HUES64 (cell line): ENCODE results near the gene ASB15.

Experiments
- H3K27ac ChIP-seq: 2 replicates; pipeline ENCODE4 v1.7.0; 2013; ENCODE audit warnings: low read depth, low read length, inconsistent platforms
- H3K27me3 ChIP-seq: 2 replicates; pipeline ENCODE4 v1.6.1; 2013; ENCODE audit warnings: mild to moderate bottlenecking, low read length; ENCODE audit not compliant: insufficient read depth
- H3K36me3 ChIP-seq: 2 replicates; pipeline ENCODE4 v1.6.1; 2013; ENCODE audit warnings: mild to moderate bottlenecking, low read length; ENCODE audit not compliant: insufficient read depth
- H3K4me1 ChIP-seq: 2 replicates; pipeline ENCODE4 v1.6.1; 2013; ENCODE audit warnings: mild to moderate bottlenecking, low read length, moderate library complexity; ENCODE audit not compliant: insufficient read depth
- H3K4me3 ChIP-seq: 2 replicates; pipeline ENCODE4 v1.5.1; 2013; ENCODE audit warnings: mild to moderate bottlenecking, low read length, moderate library complexity
- H3K9ac ChIP-seq: 2 replicates; pipeline ENCODE4 v1.6.1; 2013; ENCODE audit warnings: mild to moderate bottlenecking, low read depth, low read length
- H3K9me3 ChIP-seq: 2 replicates; pipeline ENCODE4 v1.6.1; 2013; ENCODE audit warnings: low read depth, low read length; ENCODE audit not compliant: insufficient read depth
- WGBS: fragments of 150-250, 120-280 bp; methylation state at CpG from one replicate; pipeline ENCODE4 v1.1.7; 2013; ENCODE audit warnings: missing lambda C conversion rate; 5-methylcytosine and 5-hydroxymethylcytosine counted together

ASB15 gene

GRCh38 chr7:123665896-123666295 lies 64.3 kb downstream of the ASB15 start:
- 80% methylated on average over 1 of the region's 1 CpG for WGBS
- no peaks in the 10 kb centered on the region for H3K36me3 ChIP-seq

DNA sequence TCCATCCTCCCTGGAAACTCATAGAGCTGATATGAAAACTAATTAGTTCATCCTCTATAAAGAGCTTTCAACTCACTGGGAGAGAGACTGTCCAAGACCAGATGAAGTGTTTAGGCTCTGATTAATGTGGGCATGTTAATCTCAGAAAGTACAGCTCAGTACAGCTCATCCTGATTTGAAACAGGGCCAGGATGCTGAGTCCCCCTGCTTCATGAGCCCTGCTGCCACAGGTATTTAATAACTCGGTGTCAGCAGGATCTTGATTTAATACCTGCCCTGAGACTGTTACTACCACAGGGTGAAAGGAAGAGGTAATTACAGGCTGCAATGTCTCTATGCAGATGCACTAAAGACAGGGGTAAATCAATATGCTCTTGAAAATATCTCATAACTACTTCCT lies 64.9 kb downstream of the ASB15 start:
- Histone ChIP-seq H3K9ac (no peak overlapping the region), H3K4me3 (no peak overlapping the region), H3K27me3 (no peaks in the 10 kb centered on the region), H3K36me3 (no peaks in the 10 kb centered on the region), H3K4me1 (no peaks in the 10 kb centered on the region), H3K27ac (no peak overlapping the region), H3K9me3 (no peaks in the 10 kb centered on the region)
- WGBS, result 100% methylated on average over 1 of the region's 1 CpG

More at GRCh38 chr7:123665896-123666295, 64.3 kb downstream of the ASB15 start:
- Histone ChIP-seq H3K9ac (no peak overlapping the region), H3K4me1 (no peaks in the 10 kb centered on the region), H3K4me3 (no peak overlapping the region), H3K27ac (no peak overlapping the region), H3K9me3 (no peaks in the 10 kb centered on the region), H3K27me3 (no peaks in the 10 kb centered on the region)

DNA sequence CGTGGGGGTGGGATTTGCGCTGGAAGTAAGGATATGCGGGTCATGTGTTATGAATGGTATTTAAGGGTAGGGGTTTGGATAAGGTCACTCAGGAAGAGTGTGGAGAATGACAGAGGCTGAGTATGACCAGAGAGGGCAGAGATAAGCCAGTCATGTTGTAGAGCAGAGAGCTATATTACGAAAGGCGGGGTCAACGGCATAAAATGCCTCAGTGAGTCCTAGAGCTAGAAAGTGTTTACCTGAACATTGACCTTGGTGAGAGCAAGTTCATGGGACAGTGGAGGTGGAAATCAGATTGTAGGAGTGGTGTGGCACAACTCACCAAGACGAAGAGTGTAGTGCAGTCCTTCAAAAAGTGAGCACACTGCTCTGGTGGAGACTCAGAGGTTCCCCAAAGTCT lies 67.9 kb downstream of the ASB15 start:
- whole genome bisulfite sequencing, result 95% methylated on average over 7 of the region's 7 CpGs
- Histone ChIP-seq H3K27ac (no peak overlapping the region), H3K4me1 (no peaks in the 10 kb centered on the region), H3K4me3 (no peak overlapping the region), H3K27me3 (no peaks in the 10 kb centered on the region), H3K9ac (no peak overlapping the region), H3K9me3 (no peaks in the 10 kb centered on the region), H3K36me3 (no peaks in the 10 kb centered on the region)

DNA sequence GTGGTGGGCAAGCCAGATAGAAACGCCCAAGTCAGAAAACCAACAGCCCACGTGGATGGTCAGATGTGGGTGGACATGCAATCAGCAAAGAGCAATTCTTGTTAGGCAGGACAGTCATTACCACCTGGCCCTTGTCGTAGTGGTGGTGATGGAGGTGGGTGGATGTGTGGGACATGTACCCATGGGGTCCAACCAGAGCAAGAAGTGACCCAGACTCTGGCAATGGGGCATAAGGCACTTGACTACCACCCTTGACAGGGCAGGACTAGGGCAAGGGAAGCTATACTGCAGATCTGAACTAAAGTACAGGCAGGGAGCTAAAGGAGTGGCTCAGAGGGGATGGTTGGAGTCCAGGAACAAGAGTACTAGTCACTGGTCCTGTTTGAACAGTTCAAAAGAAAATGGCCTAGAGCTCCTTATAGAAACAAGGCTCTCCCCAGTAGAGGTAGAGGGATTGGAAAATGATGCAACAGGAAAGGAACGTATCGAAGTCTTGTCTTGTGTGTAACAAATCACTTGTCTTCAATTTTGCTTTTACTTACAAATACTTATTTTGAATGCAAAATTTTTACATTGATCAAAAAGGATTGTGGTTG lies 71.6 kb downstream of the ASB15 start:
- Histone ChIP-seq H3K9ac (no peak overlapping the region), H3K27me3 (no peaks in the 10 kb centered on the region), H3K4me1 (no peaks in the 10 kb centered on the region), H3K9me3 (no peaks in the 10 kb centered on the region), H3K4me3 (no peak overlapping the region), H3K36me3 (no peaks in the 10 kb centered on the region), H3K27ac (no peak overlapping the region)
- 93% methylated on average over 3 of the region's 5 CpGs for WGBS

GRCh38 chr7:123673752-123674398 lies 72.3 kb downstream of the ASB15 start:
- Histone ChIP-seq H3K36me3 (no peaks in the 10 kb centered on the region), H3K9me3 (no peaks in the 10 kb centered on the region), H3K27me3 (no peaks in the 10 kb centered on the region), H3K27ac (no peak overlapping the region), H3K4me1 (no peaks in the 10 kb centered on the region), H3K4me3 (no peak overlapping the region), H3K9ac (no peak overlapping the region)
- WGBS, result 87% methylated on average over 3 of the region's 3 CpGs

GRCh38 chr7:123674399-123675180 lies 73.0 kb downstream of the ASB15 start:
- Histone ChIP-seq H3K27me3 (no peaks in the 10 kb centered on the region), H3K9me3 (no peaks in the 10 kb centered on the region), H3K36me3 (peaks cover 3% of the 10 kb centered on the region; the same call in 1 of the 2 replicates), H3K27ac (no peak overlapping the region), H3K9ac (no peak overlapping the region), H3K4me1 (no peaks in the 10 kb centered on the region), H3K4me3 (no peak overlapping the region)
- WGBS, result 87% methylated on average over 2 of the region's 2 CpGs

DNA sequence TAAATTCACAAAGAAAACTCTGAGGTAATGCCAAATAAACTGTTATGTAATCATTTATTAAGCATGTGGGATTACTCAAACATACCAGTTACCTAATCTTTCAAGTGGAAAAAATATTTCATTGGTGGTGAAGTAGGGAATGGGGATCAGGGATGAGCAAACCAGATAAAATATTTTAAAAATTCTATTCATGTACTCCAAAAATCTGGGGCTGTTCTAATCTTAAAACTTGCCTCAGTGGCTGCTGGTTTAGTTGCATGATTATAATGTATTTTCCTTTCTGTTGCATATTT lies 73.5 kb downstream of the ASB15 start:
- H3K27ac ChIP-seq, result no peak overlapping the region

DNA sequence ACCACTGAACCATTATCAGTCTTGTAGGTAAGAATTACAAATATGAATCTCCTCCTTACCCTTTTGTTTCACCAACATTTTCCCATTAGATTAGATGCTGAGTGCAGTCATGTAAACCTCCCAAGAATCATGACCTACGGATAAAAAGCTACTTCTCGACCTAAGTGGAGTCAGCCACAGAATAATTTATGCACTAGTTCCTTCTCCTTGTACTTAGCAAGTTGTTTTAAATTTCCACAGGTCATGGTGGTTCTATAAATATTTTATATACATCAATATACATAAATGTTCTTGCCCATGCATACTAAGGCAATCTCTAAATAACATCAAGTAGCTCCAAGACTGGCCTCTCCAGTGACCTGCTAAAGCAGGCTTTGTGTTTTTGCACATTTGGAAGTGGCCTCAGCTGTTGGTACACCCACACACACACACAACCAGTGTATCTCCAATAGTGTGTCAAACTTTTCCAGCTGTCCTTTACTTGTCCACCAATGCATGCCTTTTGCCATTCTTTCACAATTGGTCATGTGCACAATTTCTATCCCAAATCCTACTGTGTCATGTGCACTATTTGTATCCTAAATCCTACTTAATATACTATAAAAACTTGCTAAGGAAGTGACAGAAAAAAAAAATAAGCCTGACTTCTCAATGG lies 75.6 kb downstream of the ASB15 start:
- Histone ChIP-seq H3K4me3 (no peak overlapping the region), H3K4me1 (0 out of 2 replicates have a peak, but pooled peaks cover 4% of the 10 kb centered on the region), H3K27ac (no peak overlapping the region), H3K9me3 (no peaks in the 10 kb centered on the region), H3K36me3 (peaks cover 22% of the 10 kb centered on the region), H3K27me3 (no peaks in the 10 kb centered on the region), H3K9ac (no peak overlapping the region)
- WGBS, result 100% methylated on average over 2 of the region's 2 CpGs

More for the DNA sequence above, 73.5 kb downstream of the ASB15 start:
- no peaks in the 10 kb centered on the region for H3K9me3 ChIP-seq
- no peaks in the 10 kb centered on the region for H3K27me3 ChIP-seq
- H3K9ac ChIP-seq, result no peak overlapping the region
- peaks cover 5% of the 10 kb centered on the region; the same call in 1 of the 2 replicates for H3K36me3 ChIP-seq
- 0 out of 2 replicates have a peak, but pooled peaks cover 2% of the 10 kb centered on the region for H3K4me1 ChIP-seq
- H3K4me3 ChIP-seq, result no peak overlapping the region

GRCh38 chr7:123679614-123680013 lies 78.0 kb downstream of the ASB15 start:
- Histone ChIP-seq H3K27ac (no peak overlapping the region), H3K4me3 (no peak overlapping the region)
- 100% methylated on average over 3 of the region's 3 CpGs for whole genome bisulfite sequencing

DNA sequence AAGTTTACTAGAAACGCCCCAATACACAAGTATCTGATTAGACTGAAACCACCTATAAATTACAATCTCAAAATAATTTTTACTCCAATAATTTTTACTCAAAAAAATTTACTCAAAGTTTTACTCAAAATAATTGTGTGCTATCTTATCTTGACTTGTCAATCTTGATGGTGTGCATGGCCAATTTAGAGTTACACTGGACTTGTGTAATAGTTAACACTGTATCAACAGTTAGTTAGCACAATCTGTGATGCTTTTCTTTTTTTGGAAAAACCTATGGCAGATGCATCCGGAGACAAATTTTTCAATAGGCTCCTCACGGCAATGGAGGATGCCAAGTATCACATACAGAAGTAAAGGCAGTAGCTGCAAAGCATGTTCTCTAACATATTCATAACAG lies 79.0 kb downstream of the ASB15 start:
- H3K27ac ChIP-seq, result no peak overlapping the region

More at GRCh38 chr7:123679614-123680013, 78.0 kb downstream of the ASB15 start:
- Histone ChIP-seq H3K27me3 (no peaks in the 10 kb centered on the region), H3K9ac (no peak overlapping the region), H3K9me3 (no peaks in the 10 kb centered on the region), H3K36me3 (peaks cover 42% of the 10 kb centered on the region), H3K4me1 (0 out of 2 replicates have a peak, but pooled peaks cover 4% of the 10 kb centered on the region)

DNA sequence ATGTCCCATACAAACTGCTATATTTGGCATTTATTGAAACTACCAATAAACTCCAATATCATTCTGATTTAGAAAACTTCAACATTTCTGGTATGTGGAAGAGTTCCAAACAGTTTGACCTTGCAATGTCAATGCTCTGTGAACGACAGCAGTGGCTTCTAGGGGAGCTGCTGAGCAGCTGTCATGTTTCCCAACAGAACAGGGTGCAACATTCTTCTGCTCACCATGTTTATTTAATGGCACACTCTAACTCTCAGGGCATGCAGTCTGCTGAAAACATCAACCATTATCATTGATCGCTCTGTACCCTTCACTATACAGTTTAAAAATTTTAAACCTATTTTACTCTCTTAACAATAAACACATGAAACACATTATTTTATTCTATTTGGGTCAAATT lies 79.9 kb downstream of the ASB15 start:
- H3K4me3 ChIP-seq, result no peak overlapping the region
- peaks cover 58% of the 10 kb centered on the region for H3K36me3 ChIP-seq
- no peaks in the 10 kb centered on the region for H3K27me3 ChIP-seq
- H3K4me1 ChIP-seq, result 0 out of 2 replicates have a peak, but pooled peaks cover 4% of the 10 kb centered on the region
- H3K9ac ChIP-seq, result no peak overlapping the region
- H3K27ac ChIP-seq, result no peak overlapping the region
- H3K9me3 ChIP-seq, result no peaks in the 10 kb centered on the region
- WGBS, result 89% methylated on average over 2 of the region's 2 CpGs

More for the DNA sequence above, 79.0 kb downstream of the ASB15 start:
- Histone ChIP-seq H3K9me3 (no peaks in the 10 kb centered on the region), H3K4me1 (0 out of 2 replicates have a peak, but pooled peaks cover 4% of the 10 kb centered on the region), H3K4me3 (no peak overlapping the region), H3K9ac (no peak overlapping the region), H3K27me3 (no peaks in the 10 kb centered on the region), H3K36me3 (peaks cover 49% of the 10 kb centered on the region)
- 91% methylated on average over 3 of the region's 3 CpGs for WGBS
